Measurements from ENCODE around the gene ATN1. TPM values are rescaled to one million over a fixed set of nuclear protein-coding genes. Genes with fewer than 3 reads are reported as not detected.

Gene ATN1
- total RNA-seq, 2 donors from 2014 or later = 109 to 163 TPM

DNA sequence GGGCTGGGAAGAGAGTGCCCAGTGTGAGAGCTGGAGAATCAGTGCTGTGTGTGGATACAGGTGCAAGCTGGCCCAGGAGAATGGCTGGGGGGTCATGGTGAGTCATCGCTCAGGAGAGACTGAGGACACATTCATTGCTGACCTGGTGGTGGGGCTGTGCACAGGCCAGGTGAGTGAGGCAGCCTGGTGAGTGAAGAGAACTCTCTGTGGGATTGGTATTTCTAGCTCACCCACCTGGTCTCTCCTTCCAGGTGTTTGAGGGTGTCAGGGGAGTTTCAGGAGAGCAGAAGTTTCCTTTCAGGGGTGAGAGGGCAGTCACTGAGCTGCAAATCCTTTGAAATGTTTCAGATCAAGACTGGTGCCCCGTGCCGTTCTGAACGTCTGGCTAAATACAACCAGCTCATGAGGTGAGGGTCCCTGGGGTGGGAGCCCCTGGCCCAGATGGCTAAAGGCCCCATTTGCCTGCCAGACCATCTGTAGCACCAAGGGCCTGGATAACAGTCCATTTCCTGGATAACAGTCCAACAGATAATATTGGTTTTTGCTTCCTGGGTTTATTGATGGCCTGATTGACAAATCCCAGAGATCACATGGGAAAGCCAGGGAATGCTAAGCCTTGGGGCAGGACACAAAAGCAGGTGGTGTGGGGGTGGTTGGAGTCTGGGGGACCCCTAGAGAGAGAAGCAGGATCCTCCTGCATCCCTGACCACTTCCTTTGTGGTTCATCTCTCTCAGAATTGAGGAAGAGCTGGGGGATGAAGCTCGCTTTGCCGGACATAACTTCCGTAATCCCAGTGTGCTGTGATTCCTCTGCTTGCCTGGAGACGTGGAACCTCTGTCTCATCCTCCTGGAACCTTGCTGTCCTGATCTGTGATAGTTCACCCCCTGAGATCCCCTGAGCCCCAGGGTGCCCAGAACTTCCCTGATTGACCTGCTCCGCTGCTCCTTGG, 5.5 kb upstream of the ATN1 start:
- TF ChIP-seq, protein P1, sequence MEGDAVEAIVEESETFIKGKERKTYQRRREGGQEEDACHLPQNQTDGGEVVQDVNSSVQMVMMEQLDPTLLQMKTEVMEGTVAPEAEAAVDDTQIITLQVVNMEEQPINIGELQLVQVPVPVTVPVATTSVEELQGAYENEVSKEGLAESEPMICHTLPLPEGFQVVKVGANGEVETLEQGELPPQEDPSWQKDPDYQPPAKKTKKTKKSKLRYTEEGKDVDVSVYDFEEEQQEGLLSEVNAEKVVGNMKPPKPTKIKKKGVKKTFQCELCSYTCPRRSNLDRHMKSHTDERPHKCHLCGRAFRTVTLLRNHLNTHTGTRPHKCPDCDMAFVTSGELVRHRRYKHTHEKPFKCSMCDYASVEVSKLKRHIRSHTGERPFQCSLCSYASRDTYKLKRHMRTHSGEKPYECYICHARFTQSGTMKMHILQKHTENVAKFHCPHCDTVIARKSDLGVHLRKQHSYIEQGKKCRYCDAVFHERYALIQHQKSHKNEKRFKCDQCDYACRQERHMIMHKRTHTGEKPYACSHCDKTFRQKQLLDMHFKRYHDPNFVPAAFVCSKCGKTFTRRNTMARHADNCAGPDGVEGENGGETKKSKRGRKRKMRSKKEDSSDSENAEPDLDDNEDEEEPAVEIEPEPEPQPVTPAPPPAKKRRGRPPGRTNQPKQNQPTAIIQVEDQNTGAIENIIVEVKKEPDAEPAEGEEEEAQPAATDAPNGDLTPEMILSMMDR (IDR thresholded peaks at IDR 0.05) = no peak
- no peak overlapping the region for H3K27ac ChIP-seq
- no peaks in the 10 kb centered on the region for H3K9me3 ChIP-seq
- no peak for DNase-seq (ENCODE audit: low spot score)
- H3K27me3 ChIP-seq (replicated peaks; ENCODE audit: insufficient read depth) = no peaks in the 10 kb centered on the region
- peak overlapping the region; percentile 14 for H3K4me3 ChIP-seq
- peaks cover 10 to 30% of the 10 kb centered on the region in 2 donors for H3K4me1 ChIP-seq (ENCODE audit: control insufficient read depth in 1 of 2, low read depth in 2 of 2)
- no peak for ATAC-seq (ENCODE audit: insufficient number of reproducible peaks, low FRiP score, low read depth)
- H3K36me3 ChIP-seq = peaks cover 4% of the 10 kb centered on the region

- H3K36me3 ChIP-seq = peaks cover 4% of the 10 kb centered on the region
- no peaks in the 10 kb centered on the region for H3K27me3 ChIP-seq (replicated peaks; ENCODE audit: insufficient read depth)
- no peak overlapping the region for H3K27ac ChIP-seq
- no peak for ATAC-seq (ENCODE audit: insufficient number of reproducible peaks, low FRiP score, low read depth)
- DNase-seq (ENCODE audit: low spot score) = no peak
- H3K4me1 ChIP-seq (ENCODE audit: control insufficient read depth in 1 of 2, low read depth in 2 of 2) = peaks cover 10 to 30% of the 10 kb centered on the region in 2 donors
- H3K9me3 ChIP-seq = no peaks in the 10 kb centered on the region
- H3K4me3 ChIP-seq = peak overlapping the region; percentile 14
- TF ChIP-seq, protein P1 (IDR thresholded peaks at IDR 0.05) = no peak
Measured at GRCh38 chr12:6923003-6923732, 4.6 kb upstream of the ATN1 start.

DNA sequence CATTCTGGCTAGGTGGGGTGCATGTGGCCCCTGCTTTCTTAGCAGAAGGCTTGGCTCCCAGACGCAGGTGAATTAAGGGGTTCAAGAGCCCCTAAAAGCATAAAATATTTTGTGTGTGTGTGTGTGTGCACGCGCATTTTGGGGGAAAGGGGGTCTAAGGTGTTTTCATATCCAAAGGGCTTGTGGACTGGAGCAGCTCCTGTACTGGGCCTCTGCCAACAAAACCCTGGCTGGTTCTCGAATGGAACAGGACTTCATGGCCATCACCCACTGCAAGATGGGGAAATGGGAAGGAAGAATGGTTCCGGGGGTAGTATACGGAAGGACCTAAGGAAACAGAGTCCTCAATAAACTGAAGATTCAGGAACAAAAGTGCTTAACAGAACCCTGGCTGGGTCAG, 3.9 kb upstream of the ATN1 start:
- ATAC-seq (ENCODE audit: insufficient number of reproducible peaks, low FRiP score, low read depth) (no peak), DNase-seq (ENCODE audit: low spot score) (no peak)
- Histone ChIP-seq H3K9me3 (no peaks in the 10 kb centered on the region), H3K36me3 (peaks cover 4% of the 10 kb centered on the region), H3K4me3 (no peak overlapping the region), H3K27ac (peak overlapping the region in 1 of 2 donors; percentile 97), H3K4me1 (ENCODE audit: control insufficient read depth in 1 of 2, low read depth in 2 of 2) (peaks cover 10 to 30% of the 10 kb centered on the region in 2 donors), H3K27me3 (replicated peaks; ENCODE audit: insufficient read depth) (no peaks in the 10 kb centered on the region)
- TF ChIP-seq, protein P1 (IDR thresholded peaks at IDR 0.05) = no peak

- H3K27me3 ChIP-seq (replicated peaks; ENCODE audit: insufficient read depth) = no peaks in the 10 kb centered on the region
- DNase-seq (ENCODE audit: low spot score) = no peak
- peak overlapping the region; percentile 95 for H3K4me3 ChIP-seq
- no peak for ATAC-seq (ENCODE audit: insufficient number of reproducible peaks, low FRiP score, low read depth)
- H3K4me1 ChIP-seq (ENCODE audit: control insufficient read depth in 1 of 2, low read depth in 2 of 2) = peaks cover 18 to 40% of the 10 kb centered on the region in 2 donors
- H3K27ac ChIP-seq = peak overlapping the region; percentile 96 to 97
- H3K9me3 ChIP-seq = no peaks in the 10 kb centered on the region
- TF ChIP-seq, protein P1 (IDR thresholded peaks at IDR 0.05) = no peak
- no peaks in the 10 kb centered on the region for H3K36me3 ChIP-seq
Measured at GRCh38 chr12:6925239-6925539, 2.6 kb upstream of the ATN1 start.
